Stimulated activated naive B cell treated with anti-CD40 and anti-IgM and Interleukin-4, amounts not matched to agents 10 μg/mL and 1 μg/mL and 100 μg/mL, for 72 hours (primary cell): ENCODE results near the gene PRSS2.
A peak's percentile ranks its signal among the peaks of the same experiment; 100 is the strongest.
"Not testable (repeated sequence)": the region's sequence is repeated elsewhere in the genome, so short reads cannot be mapped to it uniquely, and the experiment has no call there.

Experiments used
- ATAC-seq, 2 donors: fragments of 150-1000 bp; cut with Tn5 transposase; replicated peaks; 2 replicates each; pipeline ENCODE4 v1.10.0; 2021; ENCODE audit warnings: moderate library complexity in 1 of 2
- DNase-seq: peaks from one replicate; pipeline ENCODE4 v3.0.0; 2021
- H3K27ac Mint-ChIP-seq: one replicate; pipeline ENCODE4 v1.8.0; 2022; ENCODE audit warnings: mild to moderate bottlenecking, mixed read lengths
- H3K27me3 Mint-ChIP-seq, 2 donors: one replicate each; pipeline ENCODE4 v1.8.0; 2022; ENCODE audit warnings: mixed read lengths in 2 of 2
- H3K36me3 Mint-ChIP-seq, 2 donors: one replicate each; pipeline ENCODE4 v1.8.0; 2022; ENCODE audit warnings: mixed read lengths in 2 of 2, mild to moderate bottlenecking in 1 of 2
- H3K4me1 Mint-ChIP-seq, 2 donors: one replicate each; pipeline ENCODE4 v1.8.0; 2022; ENCODE audit warnings: mixed read lengths in 2 of 2, mild to moderate bottlenecking in 1 of 2
- H3K4me3 Mint-ChIP-seq, 2 donors: one replicate each; pipeline ENCODE4 v1.8.0; 2022; ENCODE audit warnings: mild to moderate bottlenecking in 2 of 2, mixed read lengths in 2 of 2, moderate library complexity in 1 of 2
- H3K9me3 Mint-ChIP-seq, 2 donors: one replicate each; pipeline ENCODE4 v1.8.0; 2022; ENCODE audit warnings: mixed read lengths in 2 of 2, mild to moderate bottlenecking in 1 of 2

PRSS2 gene

DNA sequence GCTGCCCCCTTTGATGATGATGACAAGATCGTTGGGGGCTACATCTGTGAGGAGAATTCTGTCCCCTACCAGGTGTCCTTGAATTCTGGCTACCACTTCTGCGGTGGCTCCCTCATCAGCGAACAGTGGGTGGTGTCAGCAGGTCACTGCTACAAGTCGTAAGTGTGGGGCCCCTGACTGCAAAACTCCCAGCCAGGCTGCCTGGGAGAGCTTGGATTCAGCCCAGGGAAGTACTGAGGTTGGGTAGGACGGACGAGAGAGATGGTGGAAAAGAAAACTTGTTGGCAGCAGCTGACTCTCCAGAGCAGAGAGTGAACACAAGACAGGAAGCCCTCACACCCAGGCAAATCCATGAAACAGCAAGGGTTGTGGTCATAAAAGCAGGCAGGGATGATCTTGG is 1.3 kb downstream of the PRSS2 start:
- Mint-ChIP-seq H3K27me3 (no peaks in the 10 kb centered on the region), H3K9me3 (no peaks in the 10 kb centered on the region), H3K4me1 (peaks cover 22 to 26% of the 10 kb centered on the region in 2 donors), H3K36me3 (no peaks in the 10 kb centered on the region), H3K4me3 (no peak overlapping the region), H3K27ac (peak overlapping the region; percentile 38)
- no peak for DNase-seq
- ATAC-seq = no peak

DNA sequence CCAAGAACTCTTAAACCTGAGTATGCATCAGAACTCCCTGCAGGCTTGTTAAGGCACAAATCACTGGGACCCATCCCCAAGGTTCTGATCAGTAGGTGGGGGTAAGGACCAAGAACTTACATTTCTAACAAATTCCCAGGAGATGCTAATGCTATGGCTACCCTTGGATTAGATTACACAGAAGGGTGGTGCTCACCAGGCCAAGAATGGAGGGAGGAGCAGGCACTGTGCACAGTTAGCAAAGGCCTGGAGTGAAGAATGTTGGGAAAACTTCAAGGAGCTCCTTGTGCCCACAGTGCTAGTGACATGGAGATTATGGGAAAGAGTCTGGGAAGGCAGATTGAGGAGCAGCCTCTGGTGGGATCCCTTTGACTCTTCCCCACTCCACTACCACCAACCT is 1.9 kb downstream of the PRSS2 start:
- DNase-seq (no peak), ATAC-seq (no peak)
- H3K27me3 Mint-ChIP-seq = no peaks in the 10 kb centered on the region
- H3K36me3 Mint-ChIP-seq = no peaks in the 10 kb centered on the region
- H3K4me1 Mint-ChIP-seq = peaks cover 22 to 26% of the 10 kb centered on the region in 2 donors
- H3K27ac Mint-ChIP-seq = no peak overlapping the region
- H3K4me3 Mint-ChIP-seq = no peak overlapping the region
- peaks cover 0 to 1% of the 10 kb centered on the region in 2 donors for H3K9me3 Mint-ChIP-seq

DNA sequence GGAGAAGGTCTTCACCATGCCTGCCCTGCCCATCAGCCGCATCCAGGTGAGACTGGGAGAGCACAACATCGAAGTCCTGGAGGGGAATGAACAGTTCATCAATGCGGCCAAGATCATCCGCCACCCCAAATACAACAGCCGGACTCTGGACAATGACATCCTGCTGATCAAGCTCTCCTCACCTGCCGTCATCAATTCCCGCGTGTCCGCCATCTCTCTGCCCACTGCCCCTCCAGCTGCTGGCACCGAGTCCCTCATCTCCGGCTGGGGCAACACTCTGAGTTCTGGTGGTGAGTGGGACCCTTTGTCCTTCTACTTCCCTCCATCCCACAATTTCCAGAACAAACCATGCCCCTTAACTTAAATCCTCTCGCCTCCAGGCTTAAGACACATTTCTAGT is 2.5 kb downstream of the PRSS2 start:
- Mint-ChIP-seq H3K27ac (no peak overlapping the region), H3K36me3 (no peaks in the 10 kb centered on the region), H3K9me3 (peaks cover 0 to 1% of the 10 kb centered on the region in 2 donors), H3K27me3 (no peaks in the 10 kb centered on the region), H3K4me1 (peaks cover 22 to 26% of the 10 kb centered on the region in 2 donors), H3K4me3 (no peak overlapping the region)
- no peak for ATAC-seq
- DNase-seq = no peak

DNA sequence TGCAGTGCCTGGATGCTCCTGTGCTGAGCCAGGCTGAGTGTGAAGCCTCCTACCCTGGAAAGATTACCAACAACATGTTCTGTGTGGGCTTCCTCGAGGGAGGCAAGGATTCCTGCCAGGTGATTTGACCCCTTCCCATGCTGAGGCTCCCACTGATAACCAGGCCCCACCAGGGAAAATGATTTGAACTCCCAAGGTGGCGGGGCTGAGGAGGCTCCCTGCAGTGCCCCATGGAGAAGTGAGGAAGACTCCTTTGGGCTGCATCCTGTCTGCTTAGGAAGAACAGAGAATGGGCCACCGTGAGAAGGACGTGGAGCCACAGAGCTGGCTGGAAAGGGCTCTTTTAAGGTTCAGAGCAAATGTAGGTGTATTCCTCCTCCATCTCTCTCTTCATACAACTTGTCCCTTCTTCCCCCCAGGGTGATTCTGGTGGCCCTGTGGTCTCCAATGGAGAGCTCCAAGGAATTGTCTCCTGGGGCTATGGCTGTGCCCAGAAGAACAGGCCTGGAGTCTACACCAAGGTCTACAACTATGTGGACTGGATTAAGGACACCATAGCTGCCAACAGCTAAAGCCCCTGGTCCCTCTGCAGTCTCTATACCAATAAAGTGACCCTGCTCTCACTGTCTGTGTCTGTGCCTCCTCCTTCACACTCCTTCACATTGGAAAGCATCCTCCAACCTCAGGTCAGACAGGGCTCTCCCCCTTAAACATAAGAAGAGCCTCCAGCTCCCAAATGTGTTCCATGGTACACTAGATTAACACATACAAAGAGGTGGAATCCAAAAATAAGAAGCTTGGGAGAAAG is 3.4 kb downstream of the PRSS2 start:
- Mint-ChIP-seq H3K27ac (no peak overlapping the region), H3K9me3 (peaks cover 0 to 1% of the 10 kb centered on the region in 2 donors), H3K36me3 (no peaks in the 10 kb centered on the region), H3K4me3 (no peak overlapping the region), H3K27me3 (no peaks in the 10 kb centered on the region), H3K4me1 (peaks cover 22 to 26% of the 10 kb centered on the region in 2 donors)
- no peak for DNase-seq
- no peak for ATAC-seq

DNA sequence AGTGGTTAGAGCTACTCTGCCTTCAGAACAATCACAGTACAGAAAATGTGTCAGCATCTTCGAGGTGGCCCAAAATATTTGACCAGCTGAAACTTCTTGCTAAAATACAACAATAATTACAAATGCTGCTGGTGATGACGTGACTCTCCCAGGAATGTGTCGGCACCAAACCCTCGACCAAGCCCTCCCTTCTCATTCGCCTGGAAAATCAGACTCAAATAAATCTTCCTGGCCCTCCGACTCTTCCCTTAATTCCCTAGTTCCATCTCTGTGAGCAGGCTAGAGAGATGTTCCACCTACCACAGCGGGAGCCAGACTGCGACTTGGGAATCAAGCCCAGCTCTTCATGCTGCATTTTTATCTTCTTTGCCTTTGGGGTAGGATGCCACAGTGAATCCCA is 4.1 kb downstream of the PRSS2 start:
- no peak for ATAC-seq
- no peaks in the 10 kb centered on the region for H3K36me3 Mint-ChIP-seq
- no peaks in the 10 kb centered on the region for H3K27me3 Mint-ChIP-seq
- peaks cover 0 to 1% of the 10 kb centered on the region in 2 donors for H3K9me3 Mint-ChIP-seq
- H3K4me3 Mint-ChIP-seq = no peak overlapping the region
- DNase-seq = no peak
- H3K4me1 Mint-ChIP-seq = peaks cover 21 to 26% of the 10 kb centered on the region in 2 donors
- no peak overlapping the region for H3K27ac Mint-ChIP-seq

DNA sequence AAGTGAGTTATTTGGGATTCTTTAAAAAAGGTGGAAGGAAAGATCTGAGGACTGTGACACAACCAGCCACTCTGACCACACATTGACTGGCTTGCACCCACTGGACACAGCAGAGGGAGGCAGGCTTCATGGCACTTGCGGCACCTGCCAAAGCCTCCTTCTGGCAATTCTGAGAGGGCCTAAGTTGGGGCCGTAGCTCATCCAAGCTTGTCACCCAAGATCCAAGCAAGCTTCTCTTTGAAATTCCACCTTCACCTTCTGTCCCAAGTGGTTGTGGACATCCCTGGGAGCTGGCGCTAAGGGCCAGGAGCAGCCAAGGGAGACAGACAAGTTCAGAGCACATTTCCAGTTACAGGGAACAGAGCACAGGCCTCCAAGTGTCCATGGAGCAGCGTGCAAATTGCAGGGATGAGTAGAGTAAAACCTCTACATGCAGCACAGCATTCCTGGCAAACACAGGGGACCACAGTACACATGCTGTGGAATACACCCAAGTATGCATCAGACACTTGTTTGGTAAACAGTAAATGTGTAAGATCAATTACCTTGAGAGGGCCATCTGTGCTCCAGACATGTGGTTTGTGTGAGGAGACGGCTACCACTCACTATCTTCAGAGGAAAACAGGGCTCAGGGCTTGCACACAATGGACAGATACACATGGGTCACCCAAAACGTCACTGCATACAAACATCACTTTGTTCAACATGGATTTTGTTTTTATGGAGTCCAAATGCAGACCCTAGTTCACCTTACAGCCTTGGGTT is 4.8 kb downstream of the PRSS2 start:
- H3K4me3 Mint-ChIP-seq, H3K27ac Mint-ChIP-seq, H3K27me3 Mint-ChIP-seq, H3K36me3 Mint-ChIP-seq, H3K9me3 Mint-ChIP-seq, DNase-seq, ATAC-seq: not testable (repeated sequence)
- peaks cover 20 to 22% of the 10 kb centered on the region in 2 donors for H3K4me1 Mint-ChIP-seq

DNA sequence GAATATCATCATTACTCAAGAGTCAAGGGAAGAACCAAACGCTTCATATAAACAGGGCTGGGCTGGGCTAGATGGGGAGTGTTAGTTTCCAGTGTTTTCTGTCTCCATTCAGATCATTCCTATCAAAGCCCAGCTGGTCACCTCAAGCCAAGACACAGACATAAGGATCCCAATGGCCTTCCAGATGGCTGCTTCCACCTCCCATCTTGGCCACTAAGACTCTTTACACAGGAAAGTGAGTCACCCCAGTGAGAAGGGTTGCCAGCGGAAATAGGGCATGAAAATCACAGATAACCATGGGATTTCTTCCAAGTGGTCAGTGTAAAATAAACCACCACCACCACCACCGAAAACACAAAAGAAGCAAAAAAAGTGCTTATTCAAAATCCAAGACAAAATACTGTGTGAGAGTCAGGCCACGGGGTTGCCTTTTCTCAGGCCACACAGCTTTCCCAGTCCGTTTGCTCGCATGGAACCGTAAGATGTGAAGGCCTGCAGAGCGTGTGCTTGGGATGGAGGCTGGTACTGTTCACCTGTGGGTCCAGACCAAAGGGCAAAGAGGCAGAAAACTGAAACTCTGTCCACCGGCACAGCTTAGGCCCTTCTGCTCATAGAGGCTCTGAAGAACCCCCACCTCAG is 5.6 kb downstream of the PRSS2 start:
- no peak for DNase-seq
- Mint-ChIP-seq H3K27ac (no peak overlapping the region), H3K36me3 (no peaks in the 10 kb centered on the region), H3K27me3 (no peaks in the 10 kb centered on the region), H3K9me3 (peaks cover 0 to 1% of the 10 kb centered on the region in 2 donors), H3K4me3 (no peak overlapping the region), H3K4me1 (peaks cover 14 to 15% of the 10 kb centered on the region in 2 donors)
- ATAC-seq = no peak

DNA sequence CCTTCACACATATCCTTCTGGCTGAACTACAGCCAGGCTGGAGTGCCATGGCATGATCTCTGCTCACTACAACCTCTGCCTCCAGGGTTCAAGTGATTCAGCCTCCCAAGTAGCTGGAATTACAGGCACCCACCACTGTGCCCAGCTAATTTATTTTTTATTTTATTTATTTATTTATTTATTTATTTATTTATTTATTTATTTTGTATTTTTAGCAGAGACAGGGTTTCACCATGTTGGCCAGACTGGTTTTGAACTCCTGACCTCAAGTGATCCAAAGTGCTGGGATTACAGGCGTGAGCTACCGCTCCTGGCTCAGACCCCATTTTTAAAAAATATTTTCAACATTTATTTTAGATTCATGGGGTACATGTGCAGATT is 6.1 kb downstream of the PRSS2 start:
- not testable (repeated sequence) for H3K4me3 Mint-ChIP-seq, H3K27me3 Mint-ChIP-seq, DNase-seq, H3K9me3 Mint-ChIP-seq, ATAC-seq, H3K36me3 Mint-ChIP-seq, H3K27ac Mint-ChIP-seq
- H3K4me1 Mint-ChIP-seq = peaks cover 9 to 11% of the 10 kb centered on the region in 2 donors

DNA sequence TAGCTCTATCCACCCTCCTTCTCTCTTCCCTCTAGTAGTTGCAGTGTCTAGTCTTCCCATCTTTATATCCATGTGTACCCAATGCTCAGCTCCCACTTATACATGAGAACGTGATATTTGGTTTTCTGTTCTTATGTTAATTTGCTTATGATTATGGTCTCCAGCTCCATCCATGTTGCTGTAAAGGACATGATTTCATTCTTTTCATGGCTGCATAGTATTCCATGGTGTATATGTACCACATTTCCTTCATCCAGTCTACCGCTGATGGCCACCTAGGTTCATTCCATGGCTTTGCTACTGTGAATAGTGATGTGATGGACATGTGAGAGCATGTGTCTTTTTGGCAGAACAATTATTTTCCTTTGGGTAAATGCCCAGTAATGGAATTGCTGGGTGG is 6.5 kb downstream of the PRSS2 start:
- no peak overlapping the region for H3K4me3 Mint-ChIP-seq
- DNase-seq = no peak
- peaks cover 6 to 7% of the 10 kb centered on the region in 2 donors for H3K4me1 Mint-ChIP-seq

DNA sequence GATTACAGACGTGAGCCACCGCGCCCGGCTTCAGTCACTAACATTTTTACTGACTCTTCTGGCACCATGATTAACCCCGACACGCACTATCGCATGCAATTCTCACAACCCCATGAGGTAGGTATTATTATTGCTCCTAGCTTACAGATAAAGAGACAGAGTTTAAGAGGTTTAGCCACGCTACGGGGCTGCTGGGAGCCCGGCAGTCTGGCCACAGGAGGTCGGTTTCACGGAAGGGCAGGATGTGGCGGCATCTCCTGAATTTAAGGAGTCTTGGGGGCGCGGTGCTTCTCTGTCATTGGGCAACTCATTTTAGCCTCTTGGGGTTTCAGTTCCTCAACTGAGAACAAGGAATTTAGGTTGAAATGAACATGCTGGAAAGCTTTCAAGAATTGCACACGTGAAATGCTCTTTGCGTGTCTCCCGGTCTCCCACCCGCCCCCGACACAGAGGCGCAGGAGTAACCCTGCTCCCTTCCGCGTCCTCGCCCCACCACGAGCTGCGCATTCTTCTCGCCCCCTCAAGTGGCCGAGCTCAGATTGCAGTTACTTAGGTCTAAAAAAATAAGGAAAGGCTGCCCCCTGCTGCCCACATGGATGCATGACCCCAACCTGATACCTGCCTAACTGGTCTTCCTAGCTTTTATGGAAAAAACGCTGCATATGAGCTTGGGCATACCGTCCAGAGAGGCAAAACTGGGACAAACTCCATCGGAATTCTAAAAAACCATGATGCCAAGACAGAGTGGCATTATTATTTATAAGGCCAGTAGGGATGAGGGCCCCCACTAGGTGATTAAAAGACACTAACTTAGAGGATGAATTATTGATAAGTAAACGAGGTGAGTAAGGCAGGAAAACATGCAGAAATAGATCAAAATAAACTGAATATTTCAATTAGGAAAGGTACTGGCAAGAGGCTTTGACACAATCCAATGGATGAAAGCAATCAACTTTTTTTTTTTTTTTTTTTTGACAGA is 12.4 kb downstream of the PRSS2 start:
- H3K4me3 Mint-ChIP-seq = peak overlapping the region; percentile 68 to 70
- no peaks in the 10 kb centered on the region for H3K27me3 Mint-ChIP-seq
- H3K4me1 Mint-ChIP-seq = peaks cover 29 to 43% of the 10 kb centered on the region in 2 donors
- peak overlapping the region; percentile 90 for H3K27ac Mint-ChIP-seq
- H3K9me3 Mint-ChIP-seq = no peaks in the 10 kb centered on the region
- no peaks in the 10 kb centered on the region for H3K36me3 Mint-ChIP-seq
- DNase-seq = peak; percentile 84
- ATAC-seq = peak; percentile 87

More for the DNA sequence above, 6.5 kb downstream of the PRSS2 start:
- Mint-ChIP-seq H3K9me3 (peaks cover 0 to 1% of the 10 kb centered on the region in 2 donors), H3K36me3 (no peaks in the 10 kb centered on the region), H3K27ac (no peak overlapping the region), H3K27me3 (no peaks in the 10 kb centered on the region)
- ATAC-seq = no peak

DNA sequence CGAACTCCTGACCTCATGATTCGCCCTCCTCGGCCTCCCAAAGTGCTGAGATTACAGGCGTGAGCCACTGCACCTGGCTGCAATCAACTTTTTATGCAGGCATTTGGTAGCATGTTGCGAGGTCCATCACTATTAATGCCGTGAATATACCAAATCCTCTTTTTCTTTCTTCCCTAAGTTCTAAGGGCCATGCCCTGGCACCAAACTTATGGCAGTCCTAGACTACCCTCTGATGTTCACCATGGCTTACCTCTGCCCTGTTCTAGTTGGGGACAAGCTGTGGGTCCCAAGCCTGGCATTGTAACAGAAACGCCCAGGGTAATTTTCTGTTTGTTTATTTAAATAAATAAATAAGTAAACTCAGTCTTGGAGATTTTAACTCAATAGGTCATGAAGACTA is 13.3 kb downstream of the PRSS2 start:
- peak overlapping the region; percentile 90 for H3K27ac Mint-ChIP-seq
- no peaks in the 10 kb centered on the region for H3K36me3 Mint-ChIP-seq
- peak overlapping the region in 1 of 2 donors; percentile 32 for H3K4me3 Mint-ChIP-seq

DNA sequence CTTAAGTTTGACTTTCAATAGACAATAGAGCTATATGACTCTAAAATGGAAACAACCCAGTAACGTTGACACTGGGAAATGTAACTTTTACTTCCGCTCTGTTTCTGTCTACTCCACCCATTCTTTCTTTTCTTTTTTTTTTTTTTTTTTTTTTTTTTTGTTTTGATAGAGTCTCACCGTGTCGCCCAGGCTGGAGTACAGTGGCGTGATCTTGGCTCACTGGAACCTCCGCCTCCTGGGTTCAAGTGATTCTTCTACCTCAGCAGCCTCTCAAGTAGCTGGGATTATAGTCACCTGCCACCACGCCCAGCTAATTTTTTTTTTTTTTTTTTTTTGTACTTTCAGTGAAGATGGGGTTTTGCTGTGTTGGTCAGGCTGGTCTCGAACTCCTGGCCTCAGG is 13.9 kb downstream of the PRSS2 start:
- ATAC-seq (no peak), DNase-seq (no peak)
- peak overlapping the region; percentile 71 for H3K27ac Mint-ChIP-seq
- H3K27me3 Mint-ChIP-seq = no peaks in the 10 kb centered on the region
- no peaks in the 10 kb centered on the region for H3K36me3 Mint-ChIP-seq
- peaks cover 38 to 58% of the 10 kb centered on the region in 2 donors for H3K4me1 Mint-ChIP-seq
- H3K4me3 Mint-ChIP-seq = no peak overlapping the region
- H3K9me3 Mint-ChIP-seq = no peaks in the 10 kb centered on the region

More for the DNA sequence above, 13.3 kb downstream of the PRSS2 start:
- Mint-ChIP-seq H3K9me3 (no peaks in the 10 kb centered on the region), H3K4me1 (peaks cover 33 to 52% of the 10 kb centered on the region in 2 donors), H3K27me3 (no peaks in the 10 kb centered on the region)
- ATAC-seq = no peak
- DNase-seq = no peak

DNA sequence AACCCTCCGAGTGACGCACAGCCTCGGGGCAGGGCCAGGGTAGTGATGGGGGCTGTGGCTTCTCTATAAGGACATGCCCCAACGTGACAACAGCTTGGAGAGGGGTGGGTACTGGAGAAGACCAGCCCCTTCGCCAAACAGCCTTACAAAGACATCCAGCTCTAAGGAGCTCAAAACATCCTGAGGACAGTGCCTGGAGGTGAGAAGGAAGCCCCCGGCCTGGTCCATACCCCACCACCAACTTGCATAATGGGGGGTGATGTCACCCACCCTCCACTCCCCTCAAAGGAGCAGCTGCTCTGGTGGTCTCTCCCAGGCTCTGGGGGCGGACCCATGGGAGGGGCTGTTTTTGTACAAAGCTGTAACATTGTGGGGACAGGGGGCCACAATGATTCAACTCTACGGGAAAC is 15.1 kb downstream of the PRSS2 start:
- Mint-ChIP-seq H3K9me3 (no peaks in the 10 kb centered on the region), H3K4me3 (no peak overlapping the region), H3K36me3 (no peaks in the 10 kb centered on the region), H3K27ac (no peak overlapping the region), H3K4me1 (peaks cover 38 to 70% of the 10 kb centered on the region in 2 donors), H3K27me3 (no peaks in the 10 kb centered on the region)
- no peak for ATAC-seq
- no peak for DNase-seq
